ENCODE results near the gene ADCY3.

Gene ADCY3

DNA sequence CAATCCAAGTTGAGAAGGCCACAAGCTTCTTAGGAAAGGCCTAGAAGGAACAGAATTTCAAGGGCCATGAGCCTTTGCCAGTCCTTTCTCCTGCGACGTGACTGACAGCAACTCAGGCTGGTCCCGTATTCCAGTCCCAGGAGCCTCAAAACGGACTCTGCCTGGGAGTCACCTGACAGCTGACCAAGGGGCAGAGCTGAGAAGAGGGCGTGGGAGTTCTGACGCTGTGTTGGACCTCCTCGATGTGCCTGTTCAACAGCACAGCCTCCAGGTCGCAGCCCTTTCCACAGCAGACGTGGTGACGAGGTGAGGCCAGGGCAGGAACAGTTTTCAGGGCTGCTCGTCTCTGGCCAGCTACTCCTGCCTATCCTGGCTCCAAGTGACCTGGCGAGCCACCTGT is 89.3 kb downstream of the ADCY3 start:
- TF ChIP-seq, protein P1, sequence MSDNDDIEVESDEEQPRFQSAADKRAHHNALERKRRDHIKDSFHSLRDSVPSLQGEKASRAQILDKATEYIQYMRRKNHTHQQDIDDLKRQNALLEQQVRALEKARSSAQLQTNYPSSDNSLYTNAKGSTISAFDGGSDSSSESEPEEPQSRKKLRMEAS (IDR thresholded peaks at IDR 0.05) = no peak
- TF ChIP-seq YY1 (IDR thresholded peaks at IDR 0.05; ENCODE audit: low read depth) = no peak
- TF ChIP-seq TAF1 (IDR thresholded peaks at IDR 0.05; ENCODE audit: low read depth) = no peak
- TF ChIP-seq TCF12 (IDR thresholded peaks at IDR 0.05; ENCODE audit: low read depth) = no peak
- TF ChIP-seq NFIC (IDR thresholded peaks at IDR 0.05) = no peak
- no peak for TF ChIP-seq FOXM1 (IDR thresholded peaks at IDR 0.05; ENCODE audit: borderline replicate concordance, low read depth)
- TF ChIP-seq RAD21 (IDR thresholded peaks at IDR 0.05; ENCODE audit: low read depth) = no peak
- no peak for TF ChIP-seq TEAD4 (IDR thresholded peaks at IDR 0.05)
- TF ChIP-seq CEBPB (IDR thresholded peaks at IDR 0.05) = no peak
- no peak for TF ChIP-seq EGR1 (IDR thresholded peaks at IDR 0.05)
- TF ChIP-seq, protein P2, sequence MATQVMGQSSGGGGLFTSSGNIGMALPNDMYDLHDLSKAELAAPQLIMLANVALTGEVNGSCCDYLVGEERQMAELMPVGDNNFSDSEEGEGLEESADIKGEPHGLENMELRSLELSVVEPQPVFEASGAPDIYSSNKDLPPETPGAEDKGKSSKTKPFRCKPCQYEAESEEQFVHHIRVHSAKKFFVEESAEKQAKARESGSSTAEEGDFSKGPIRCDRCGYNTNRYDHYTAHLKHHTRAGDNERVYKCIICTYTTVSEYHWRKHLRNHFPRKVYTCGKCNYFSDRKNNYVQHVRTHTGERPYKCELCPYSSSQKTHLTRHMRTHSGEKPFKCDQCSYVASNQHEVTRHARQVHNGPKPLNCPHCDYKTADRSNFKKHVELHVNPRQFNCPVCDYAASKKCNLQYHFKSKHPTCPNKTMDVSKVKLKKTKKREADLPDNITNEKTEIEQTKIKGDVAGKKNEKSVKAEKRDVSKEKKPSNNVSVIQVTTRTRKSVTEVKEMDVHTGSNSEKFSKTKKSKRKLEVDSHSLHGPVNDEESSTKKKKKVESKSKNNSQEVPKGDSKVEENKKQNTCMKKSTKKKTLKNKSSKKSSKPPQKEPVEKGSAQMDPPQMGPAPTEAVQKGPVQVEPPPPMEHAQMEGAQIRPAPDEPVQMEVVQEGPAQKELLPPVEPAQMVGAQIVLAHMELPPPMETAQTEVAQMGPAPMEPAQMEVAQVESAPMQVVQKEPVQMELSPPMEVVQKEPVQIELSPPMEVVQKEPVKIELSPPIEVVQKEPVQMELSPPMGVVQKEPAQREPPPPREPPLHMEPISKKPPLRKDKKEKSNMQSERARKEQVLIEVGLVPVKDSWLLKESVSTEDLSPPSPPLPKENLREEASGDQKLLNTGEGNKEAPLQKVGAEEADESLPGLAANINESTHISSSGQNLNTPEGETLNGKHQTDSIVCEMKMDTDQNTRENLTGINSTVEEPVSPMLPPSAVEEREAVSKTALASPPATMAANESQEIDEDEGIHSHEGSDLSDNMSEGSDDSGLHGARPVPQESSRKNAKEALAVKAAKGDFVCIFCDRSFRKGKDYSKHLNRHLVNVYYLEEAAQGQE (IDR thresholded peaks at IDR 0.05; ENCODE audit: low read depth) = no peak
- TF ChIP-seq CREB1 (IDR thresholded peaks at IDR 0.05; ENCODE audit: low read depth) = no peak
- no peak for TF ChIP-seq ZBTB7A (IDR thresholded peaks at IDR 0.05; ENCODE audit: low read depth)
- TF ChIP-seq, protein P3, sequence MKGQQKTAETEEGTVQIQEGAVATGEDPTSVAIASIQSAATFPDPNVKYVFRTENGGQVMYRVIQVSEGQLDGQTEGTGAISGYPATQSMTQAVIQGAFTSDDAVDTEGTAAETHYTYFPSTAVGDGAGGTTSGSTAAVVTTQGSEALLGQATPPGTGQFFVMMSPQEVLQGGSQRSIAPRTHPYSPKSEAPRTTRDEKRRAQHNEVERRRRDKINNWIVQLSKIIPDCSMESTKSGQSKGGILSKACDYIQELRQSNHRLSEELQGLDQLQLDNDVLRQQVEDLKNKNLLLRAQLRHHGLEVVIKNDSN (IDR thresholded peaks at IDR 0.05) = no peak
- TF ChIP-seq EP300 (IDR thresholded peaks at IDR 0.05; ENCODE audit: borderline replicate concordance) = no peak

DNA sequence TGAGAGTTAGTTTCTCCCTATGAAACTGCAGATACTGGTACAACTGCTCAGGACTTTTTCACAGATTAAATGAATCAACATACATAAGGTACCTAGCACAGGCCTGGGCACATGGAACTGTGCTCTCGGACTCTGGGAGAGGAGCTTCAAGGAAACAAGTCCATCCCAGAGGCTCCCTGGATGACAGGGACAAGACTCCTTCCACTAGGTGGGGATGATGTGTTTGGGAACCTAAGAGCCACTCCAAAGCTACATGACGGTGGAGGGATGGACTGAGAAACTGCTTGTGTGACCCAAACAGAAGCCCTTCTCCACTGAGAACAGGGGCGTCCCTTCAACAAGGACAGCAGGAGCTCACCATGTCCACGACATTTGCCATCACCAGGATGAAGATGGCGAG is 89.7 kb downstream of the ADCY3 start:
- TF ChIP-seq RAD21 (IDR thresholded peaks at IDR 0.05; ENCODE audit: low read depth) (peak; percentile 36), YY1 (IDR thresholded peaks at IDR 0.05; ENCODE audit: low read depth) (no peak)
- TF ChIP-seq, protein P2 (IDR thresholded peaks at IDR 0.05; ENCODE audit: low read depth) = no peak

DNA sequence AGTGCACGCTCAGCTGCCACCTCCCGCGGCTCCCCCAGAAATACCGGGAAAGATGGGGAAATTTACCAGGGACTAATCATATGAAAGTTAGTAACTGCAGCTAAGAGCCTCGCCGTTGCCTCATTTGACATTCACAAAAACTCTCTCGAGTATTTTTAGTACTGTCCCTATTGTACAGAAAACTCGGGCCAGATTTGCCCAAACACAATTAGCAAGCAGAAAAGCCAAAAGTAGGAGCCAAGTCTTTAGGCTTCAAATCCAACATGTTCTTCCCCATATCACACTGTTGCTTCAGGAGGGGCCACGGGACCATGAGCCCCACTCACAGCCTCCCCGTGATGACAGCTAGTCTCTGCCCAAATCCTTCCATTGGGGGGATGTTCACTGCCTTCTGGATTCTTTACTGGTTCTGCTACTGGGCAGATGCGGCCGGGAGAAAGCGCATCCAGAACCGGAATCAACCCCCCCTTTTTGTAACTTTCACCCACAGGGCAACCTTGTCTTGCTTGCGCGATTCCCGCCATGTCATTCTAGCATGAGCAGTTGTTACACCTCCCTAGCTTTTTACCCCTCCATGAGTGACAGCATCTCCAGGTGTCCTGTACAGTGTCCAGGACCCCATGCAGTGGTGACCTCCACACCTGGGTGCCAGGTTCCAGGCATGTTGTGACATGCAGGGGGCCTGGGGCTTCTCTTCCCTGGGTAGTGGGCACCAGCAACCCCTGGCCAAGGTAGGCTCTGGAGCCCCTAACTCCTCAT is 91.6 kb downstream of the ADCY3 start:
- 0 out of 2 replicates have a peak, but pooled peaks have one; percentile 10 for TF ChIP-seq YY1 (IDR thresholded peaks at IDR 0.05; ENCODE audit: low read depth)
- peak; percentile 58 for TF ChIP-seq NFIC (IDR thresholded peaks at IDR 0.05)
- peak; percentile 87 for TF ChIP-seq TCF12 (IDR thresholded peaks at IDR 0.05; ENCODE audit: low read depth)
- TF ChIP-seq, protein P1 (IDR thresholded peaks at IDR 0.05) = peak; percentile 45; the same call in 1 of the 2 replicates
- no peak for TF ChIP-seq CEBPB (IDR thresholded peaks at IDR 0.05)
- TF ChIP-seq EP300 (IDR thresholded peaks at IDR 0.05; ENCODE audit: borderline replicate concordance) = peak; percentile 67; the same call in 1 of the 2 replicates

DNA sequence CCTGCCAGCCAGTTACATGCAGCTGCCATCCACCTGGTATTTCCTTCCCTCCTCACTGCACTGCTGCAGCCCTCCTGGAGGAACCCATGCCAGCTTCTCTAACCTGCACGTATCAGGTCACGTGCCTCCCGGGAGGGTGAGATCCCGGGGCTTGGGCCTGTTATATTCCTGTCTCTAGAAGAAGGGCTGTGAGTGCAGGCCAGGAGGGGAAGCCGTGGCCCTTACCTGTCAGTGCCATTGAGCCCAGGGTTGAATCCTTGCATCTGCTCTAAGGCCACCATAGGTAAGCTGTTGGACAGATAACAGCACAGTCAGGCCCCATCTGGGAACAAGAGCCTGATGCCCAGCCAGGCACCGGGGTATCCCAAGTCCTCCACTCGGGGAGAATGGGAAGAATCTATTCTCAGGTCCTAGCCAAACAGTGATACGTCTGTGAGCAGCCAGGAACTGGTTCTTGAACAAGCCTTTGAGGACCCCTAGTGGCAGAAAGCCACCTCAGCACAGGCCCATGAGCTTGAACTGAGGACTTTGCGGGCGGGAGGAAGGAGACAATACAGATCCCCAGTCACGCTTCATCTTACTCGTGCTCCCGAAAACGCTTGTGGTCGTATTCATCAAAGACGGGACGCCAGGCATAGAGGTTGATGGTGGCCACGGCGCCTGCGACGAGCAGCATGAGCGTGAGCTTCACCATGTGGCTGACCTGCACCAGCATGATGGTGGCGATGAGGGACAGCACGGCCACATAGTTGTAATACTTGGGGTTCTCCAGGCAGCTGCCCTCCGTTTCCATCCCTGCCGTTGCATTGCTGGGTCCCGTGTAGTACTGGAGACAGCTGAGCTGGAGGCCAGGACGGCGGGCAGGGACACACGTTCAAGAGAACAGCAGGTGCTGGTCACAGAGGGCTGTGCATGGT is 92.5 kb downstream of the ADCY3 start:
- TF ChIP-seq, protein P1 (IDR thresholded peaks at IDR 0.05) = peak; percentile 39; the same call in 1 of the 2 replicates
- no peak for TF ChIP-seq FOXM1 (IDR thresholded peaks at IDR 0.05; ENCODE audit: borderline replicate concordance, low read depth)
- TF ChIP-seq RAD21 (IDR thresholded peaks at IDR 0.05; ENCODE audit: low read depth) = peak; percentile 83
- TF ChIP-seq, protein P3 (IDR thresholded peaks at IDR 0.05) = peak; percentile 81
- no peak for TF ChIP-seq EP300 (IDR thresholded peaks at IDR 0.05; ENCODE audit: borderline replicate concordance)

DNA sequence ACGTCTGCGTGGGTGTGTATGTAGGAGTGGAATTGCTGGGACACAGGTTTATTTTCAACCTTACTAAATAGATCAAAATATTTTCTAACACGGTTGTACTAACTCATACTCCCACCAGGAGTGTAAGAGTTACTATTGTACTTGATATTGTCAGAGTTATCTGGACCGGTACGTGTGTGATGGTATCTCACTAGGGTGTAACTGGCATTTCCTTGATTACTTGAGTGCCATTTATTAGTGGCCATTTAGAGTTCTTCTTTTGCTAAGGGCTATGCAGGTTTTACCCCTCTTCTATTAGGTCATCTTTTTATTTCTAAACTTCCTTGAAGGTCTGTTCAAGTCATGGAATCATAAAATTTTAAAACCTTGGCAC is 93.3 kb downstream of the ADCY3 start:
- TF ChIP-seq TCF12 (IDR thresholded peaks at IDR 0.05; ENCODE audit: low read depth) (no peak), NFIC (IDR thresholded peaks at IDR 0.05) (no peak), EGR1 (IDR thresholded peaks at IDR 0.05) (no peak), ZBTB7A (IDR thresholded peaks at IDR 0.05; ENCODE audit: low read depth) (no peak), CEBPB (IDR thresholded peaks at IDR 0.05) (no peak), TAF1 (IDR thresholded peaks at IDR 0.05; ENCODE audit: low read depth) (no peak), RAD21 (IDR thresholded peaks at IDR 0.05; ENCODE audit: low read depth) (no peak), YY1 (IDR thresholded peaks at IDR 0.05; ENCODE audit: low read depth) (no peak)
- TF ChIP-seq, protein P2 (IDR thresholded peaks at IDR 0.05; ENCODE audit: low read depth) = no peak
